Body of pancreas (tissue), 4 donors: ENCODE results near the gene SLC25A19. TPM values are rescaled to one million over a fixed set of nuclear protein-coding genes. Genes with fewer than 3 reads are reported as not detected.

Experiments used
- ATAC-seq: fragments of 150-250 bp; one replicate; pipeline ENCODE4 v1.9.1; 2016
- DNase-seq, 4 donors: peaks; one replicate each; pipeline ENCODE4 v3.0.0-alpha.2; 2019
- H3K27ac ChIP-seq, 4 donors: fragments of 200-600 bp; sonication (generic); 1 replicate in 3 of 4; 2 replicates in 1 of 4; pipeline versions ENCODE4 v1.5.1 to v1.6.1; 2016 to 2019; ENCODE audit warnings: mild to moderate bottlenecking in 1 of 4, mixed read lengths in 1 of 4, moderate library complexity in 1 of 4
- H3K27me3 ChIP-seq, 2 donors: fragments of 200-600 bp; sonication (generic); one replicate each; pipeline ENCODE4 v1.6.0; 2016; ENCODE audit warnings: mild to moderate bottlenecking in 1 of 2
- H3K36me3 ChIP-seq, 2 donors: fragments of 200-600 bp; sonication (generic); replicated peaks in 1 of 2; 2 replicates each; pipeline ENCODE4 v1.5.1; 2016; ENCODE audit warnings: low read depth in 2 of 2; ENCODE audit not compliant: insufficient read depth in 1 of 2
- H3K4me1 ChIP-seq: fragments of 200-600 bp; sonication (generic); one replicate; pipeline ENCODE4 v1.6.0; 2016
- H3K4me3 ChIP-seq, 2 donors: fragments of 200-600 bp; sonication (generic); 1 replicate in 1 of 2; 2 replicates in 1 of 2; pipeline ENCODE4 v1.5.1; 2016 to 2019
- H3K9me3 ChIP-seq, 3 donors: fragments of 200-600 bp; sonication (generic); 1 replicate in 2 of 3; 2 replicates in 1 of 3; pipeline ENCODE4 v1.5.1; 2016
- CTCF ChIP-seq, 7 experiments: fragments of 450-650 bp in 4 of 7; fragments of 200-600 bp in 3 of 7; sonication (generic) in 3 of 7; IDR thresholded peaks; one replicate each; pipeline ENCODE4 v1.5.1; 2016 to 2019; ENCODE audit warnings: antibody characterized with exemption in 7 of 7
- POLR2A ChIP-seq, 3 donors: fragments of 450-650 bp; IDR thresholded peaks; one replicate each; pipeline ENCODE4 v1.6.1; 2016; ENCODE audit warnings: antibody characterized with exemption in 3 of 3, mild to moderate bottlenecking in 2 of 3
- WGBS, 2 donors: methylation state at CpG; one replicate each; pipeline ENCODE4 v1.1.5; 2017; 5-methylcytosine and 5-hydroxymethylcytosine counted together
- intact Hi-C: fragments of 100-400 bp; cut with DNase I; formaldehyde crosslinking; loops from one replicate; pipeline ENCODE4 v1.15.1; 2023
- total RNA-seq, 2 donors: library from RNA; depleted of rRNA; stranded (reverse); fragments of >200 nt; gene quantifications; one replicate each; pipeline ENCODE4 v1.1.0, GENCODE V29; 2016

The SLC25A19 gene
- total RNA-seq, 2 donors from 2014 or later, result 7.6 to 8.3 TPM

GRCh38 chr17:75319904-75320691 is 30.9 kb upstream of the SLC25A19 start:
- Histone ChIP-seq H3K36me3 (peaks cover 0 to 9% of the 10 kb centered on the region in 2 donors), H3K9me3 (no peaks in the 10 kb centered on the region), H3K4me3 (no peak overlapping the region), H3K27ac (no peak overlapping the region), H3K4me1 (peaks cover 4% of the 10 kb centered on the region), H3K27me3 (no peaks in the 10 kb centered on the region)
- WGBS, 2 donors, result 88 to 94% methylated on average over 20 of the region's 20 CpGs
- ATAC-seq (no peak), DNase-seq (no peak)
- intact Hi-C loops, result loop anchor here (5.0 kb wide), 2 partner anchors 77 to 92 kb away; no protein-coding TSS in a partner anchor
- no peak for TF ChIP-seq CTCF (IDR thresholded peaks at IDR 0.05)
- no peak for TF ChIP-seq POLR2A (IDR thresholded peaks at IDR 0.05)

- H3K36me3 ChIP-seq, result peaks cover 0 to 9% of the 10 kb centered on the region in 2 donors
- no peak for TF ChIP-seq CTCF (IDR thresholded peaks at IDR 0.05)
- TF ChIP-seq POLR2A (IDR thresholded peaks at IDR 0.05), result no peak
- no peak overlapping the region for H3K4me3 ChIP-seq
- DNase-seq (no peak), ATAC-seq (no peak)
- peaks cover 4% of the 10 kb centered on the region for H3K4me1 ChIP-seq
- no peaks in the 10 kb centered on the region for H3K9me3 ChIP-seq
- no peaks in the 10 kb centered on the region for H3K27me3 ChIP-seq
- H3K27ac ChIP-seq, result no peak overlapping the region
- WGBS, 2 donors, result 86 to 94% methylated on average over 6 to 10 of the region's 10 CpGs
- intact Hi-C loops, result no loop called here
These were observed 29.5 kb upstream of the SLC25A19 start for GRCh38 chr17:75318615-75319222.

- 73 to 82% methylated on average over 10 of the region's 10 CpGs for WGBS, 2 donors
- Histone ChIP-seq H3K4me3 (no peak overlapping the region), H3K9me3 (no peaks in the 10 kb centered on the region), H3K27ac (no peak overlapping the region), H3K4me1 (peaks cover 1% of the 10 kb centered on the region), H3K36me3 (peaks cover 0 to 9% of the 10 kb centered on the region in 2 donors), H3K27me3 (no peaks in the 10 kb centered on the region)
- DNase-seq (no peak), ATAC-seq (no peak)
- intact Hi-C loops, result no loop called here
- no peak for TF ChIP-seq POLR2A (IDR thresholded peaks at IDR 0.05)
- no peak for TF ChIP-seq CTCF (IDR thresholded peaks at IDR 0.05)
These were observed 29.0 kb upstream of the SLC25A19 start for GRCh38 chr17:75318211-75318610.

GRCh38 chr17:75317671-75318070 is 28.4 kb upstream of the SLC25A19 start:
- peak in 1 of 4 donors; percentile 31 for DNase-seq
- Histone ChIP-seq H3K27ac (no peak overlapping the region), H3K36me3 (peaks cover 0 to 9% of the 10 kb centered on the region in 2 donors), H3K4me1 (no peaks in the 10 kb centered on the region), H3K9me3 (no peaks in the 10 kb centered on the region), H3K27me3 (no peaks in the 10 kb centered on the region), H3K4me3 (no peak overlapping the region)
- ATAC-seq, result no peak
- no peak for TF ChIP-seq POLR2A (IDR thresholded peaks at IDR 0.05)
- no peak for TF ChIP-seq CTCF (IDR thresholded peaks at IDR 0.05)
- WGBS, 2 donors, result 75 to 79% methylated on average over 11 of the region's 11 CpGs
- intact Hi-C loops, result no loop called here
